Right lobe of liver (tissue), 4 donors: ENCODE data around the gene WNK2.

ENCODE experiments used
- CTCF ChIP-seq, 4 donors: fragments of 200-600 bp in 3 of 4; fragments of 450-650 bp in 1 of 4; IDR thresholded peaks; one replicate each; pipeline versions ENCODE4 v1.5.1 to v1.8.0; 2016 to 2022; ENCODE audit warnings: antibody characterized with exemption in 4 of 4, mild to moderate bottlenecking in 2 of 4
- POLR2A ChIP-seq: fragments of 450-650 bp; IDR thresholded peaks from one replicate; pipeline ENCODE4 v1.6.1; 2017; ENCODE audit warnings: antibody characterized with exemption, mild to moderate bottlenecking
- donor health status: DM: no; HTN: no; CAD: no.
- donor health status: DM: no; HTN: no; CAD: no.
- donor health status: DM: no; HTN: yes; CAD: no.

- TF ChIP-seq CTCF (IDR thresholded peaks at IDR 0.05) = no peak
- TF ChIP-seq POLR2A = no peak
Observed at GRCh38 chr9:93197670-93198069, 13.7 kb downstream of the WNK2 start.
